COLO668 (cell line): Measurements from ENCODE around the gene CDHR5.

Experiments used
- DNase-seq: peaks from one replicate; lab custom pipeline; 2025; ENCODE audit not compliant: unreplicated experiment; lab: John Stamatoyannopoulos, UW

The CDHR5 gene

DNA sequence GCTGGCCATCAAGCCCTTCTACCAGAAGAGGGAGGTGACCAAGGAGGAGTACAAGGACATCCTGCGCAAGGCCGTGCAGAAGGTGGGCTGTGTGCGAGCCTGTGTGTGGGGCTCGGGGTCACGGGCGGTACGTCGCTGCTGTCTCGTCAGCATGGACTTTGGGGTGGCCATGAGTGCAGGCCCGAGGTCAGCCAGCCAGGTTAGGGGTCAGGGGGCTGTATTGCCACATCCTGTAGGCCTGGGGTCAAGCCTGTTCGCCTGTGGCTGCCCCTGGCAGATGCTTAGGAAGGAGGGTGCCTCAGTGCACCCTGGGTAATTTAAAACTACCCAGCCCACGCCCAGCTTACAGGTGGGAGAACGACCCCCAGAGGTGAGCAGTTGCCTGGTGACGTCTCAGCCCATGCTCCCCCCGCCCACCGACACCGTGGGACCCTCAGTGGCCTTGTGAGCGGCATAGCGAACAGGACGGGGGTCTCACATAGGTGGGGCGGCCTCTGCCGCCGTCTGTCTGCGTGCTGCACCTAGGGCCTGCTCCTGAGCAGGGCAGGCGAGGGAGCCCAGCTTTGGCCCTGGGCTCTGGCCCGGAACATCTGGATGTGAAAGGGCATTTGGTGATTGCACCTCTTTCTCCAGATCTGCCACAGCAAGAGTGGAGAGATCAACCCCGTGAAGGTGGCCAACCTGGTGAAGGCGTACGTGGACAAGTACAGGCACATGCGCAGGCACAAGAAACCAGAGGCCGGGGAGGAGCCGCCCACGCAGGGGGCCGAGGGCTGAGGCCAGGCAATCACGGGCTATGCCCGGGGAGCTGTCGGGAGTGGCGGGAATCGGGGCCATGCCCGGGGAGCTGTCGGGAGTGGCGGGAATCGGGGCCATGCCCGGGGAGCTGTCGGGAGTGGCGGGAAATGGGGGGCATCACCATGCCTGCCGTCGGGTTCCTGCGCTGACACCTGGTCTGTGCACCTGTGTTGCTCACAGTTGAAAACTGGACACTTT lies 13.5 kb downstream of the CDHR5 start:
- no peak for DNase-seq

DNA sequence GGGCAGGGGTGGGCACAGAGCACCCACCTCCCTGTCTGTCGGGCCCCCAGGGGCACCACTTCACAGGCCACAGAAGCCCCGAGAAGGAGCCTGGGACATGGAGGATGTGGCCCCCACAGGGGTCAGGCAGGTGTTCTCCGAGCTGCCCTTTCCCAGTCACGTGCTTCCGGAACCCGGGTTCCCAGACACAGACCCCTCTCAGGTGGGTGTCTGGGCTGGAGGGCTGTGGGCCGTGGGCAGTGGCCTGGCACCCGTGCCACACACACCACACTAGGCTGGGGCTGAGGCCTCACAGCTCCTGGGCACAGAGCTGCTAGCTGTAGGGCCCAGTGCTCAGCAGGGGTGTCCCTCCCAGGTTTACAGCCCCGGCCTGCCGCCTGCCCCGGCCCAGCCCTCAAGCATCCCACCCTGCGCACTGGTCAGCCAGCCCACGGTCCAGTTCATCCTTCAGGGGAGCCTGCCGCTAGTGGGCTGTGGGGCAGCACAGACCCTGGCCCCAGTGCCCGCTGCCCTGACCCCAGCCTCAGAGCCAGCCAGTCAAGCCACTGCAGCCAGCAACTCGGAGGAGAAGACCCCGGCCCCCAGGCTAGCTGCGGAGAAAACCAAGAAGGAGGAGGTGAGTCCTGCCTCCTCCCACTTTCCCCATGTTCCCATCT lies 14.5 kb downstream of the CDHR5 start:
- no peak for DNase-seq

- DNase-seq, result no peak
These were observed 15.4 kb downstream of the CDHR5 start for GRCh38 chr11:609341-609811.

DNA sequence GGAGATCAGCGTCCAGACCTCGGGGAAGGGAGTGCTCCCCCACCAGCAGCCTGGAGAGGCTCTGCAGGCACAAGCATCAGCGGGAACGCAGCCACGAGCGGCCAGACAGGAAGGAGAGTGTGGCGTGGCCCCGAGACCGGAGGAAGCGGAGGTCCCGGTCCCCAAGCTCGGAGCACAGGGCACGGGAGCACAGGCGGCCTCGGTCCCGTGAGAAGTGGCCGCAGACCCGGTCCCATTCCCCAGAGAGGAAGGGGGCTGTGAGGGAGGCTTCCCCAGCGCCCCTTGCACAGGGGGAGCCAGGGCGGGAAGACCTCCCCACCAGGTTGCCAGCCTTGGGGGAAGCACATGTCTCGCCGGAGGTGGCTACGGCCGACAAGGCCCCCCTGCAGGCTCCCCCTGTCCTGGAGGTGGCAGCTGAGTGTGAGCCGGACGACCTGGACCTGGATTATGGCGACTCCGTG lies 15.9 kb downstream of the CDHR5 start:
- no peak for DNase-seq

GRCh38 chr11:607971-608659 lies 16.6 kb downstream of the CDHR5 start:
- DNase-seq, result no peak

DNA sequence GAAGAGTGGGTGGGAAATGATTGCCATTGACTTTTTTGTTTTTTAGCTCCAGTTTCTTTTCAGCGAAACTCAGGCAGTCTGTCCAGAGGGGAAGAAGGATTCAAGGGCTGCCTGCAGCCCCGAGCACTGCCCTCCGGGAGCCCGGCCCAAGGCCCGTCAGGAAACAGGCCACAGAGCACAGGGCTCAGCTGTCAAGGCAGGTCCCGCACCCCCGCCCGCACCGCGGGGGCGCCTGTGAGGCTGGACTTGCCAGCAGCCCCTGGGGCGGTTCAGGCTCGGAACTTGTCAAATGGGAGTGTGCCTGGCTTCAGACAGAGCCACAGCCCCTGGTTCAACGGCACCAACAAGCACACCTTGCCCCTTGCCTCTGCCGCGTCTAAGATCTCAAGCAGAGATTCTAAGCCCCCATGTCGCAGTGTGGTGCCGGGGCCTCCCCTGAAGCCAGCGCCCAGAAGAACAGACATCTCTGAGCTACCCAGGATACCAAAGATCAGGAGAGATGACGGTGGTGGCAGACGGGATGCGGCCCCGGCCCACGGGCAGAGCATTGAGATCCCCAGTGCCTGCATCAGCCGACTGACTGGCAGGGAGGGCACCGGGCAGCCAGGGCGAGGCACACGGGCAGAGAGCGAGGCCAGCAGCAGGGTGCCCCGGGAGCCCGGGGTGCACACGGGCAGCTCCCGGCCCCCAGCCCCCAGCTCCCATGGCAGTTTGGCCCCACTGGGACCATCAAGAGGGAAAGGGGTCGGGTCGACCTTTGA lies 17.6 kb downstream of the CDHR5 start:
- DNase-seq, result no peak

DNA sequence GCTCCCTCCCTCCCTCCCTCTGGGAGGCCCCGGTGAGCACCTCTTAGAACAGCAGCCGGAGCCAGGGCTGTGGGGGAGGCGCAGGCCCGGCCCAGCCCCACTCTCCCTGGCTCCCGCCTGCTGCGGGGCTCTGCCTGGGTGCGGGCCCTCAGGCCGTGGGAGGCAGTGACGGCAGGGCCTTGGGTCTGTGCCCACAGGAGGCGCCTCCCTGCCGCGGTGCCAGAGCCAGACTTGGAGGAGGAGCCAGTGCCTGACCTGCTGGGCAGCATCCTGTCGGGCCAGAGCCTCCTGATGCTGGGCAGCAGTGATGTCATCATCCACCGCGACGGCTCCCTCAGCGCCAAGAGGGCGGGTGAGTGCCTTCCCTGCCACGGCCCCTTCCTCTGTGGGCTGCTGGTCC lies 18.5 kb downstream of the CDHR5 start:
- DNase-seq, result no peak

GRCh38 chr11:605286-606129 lies 19.2 kb downstream of the CDHR5 start:
- no peak for DNase-seq

- no peak for DNase-seq
These were observed 21.6 kb downstream of the CDHR5 start for GRCh38 chr11:603154-603553.

DNA sequence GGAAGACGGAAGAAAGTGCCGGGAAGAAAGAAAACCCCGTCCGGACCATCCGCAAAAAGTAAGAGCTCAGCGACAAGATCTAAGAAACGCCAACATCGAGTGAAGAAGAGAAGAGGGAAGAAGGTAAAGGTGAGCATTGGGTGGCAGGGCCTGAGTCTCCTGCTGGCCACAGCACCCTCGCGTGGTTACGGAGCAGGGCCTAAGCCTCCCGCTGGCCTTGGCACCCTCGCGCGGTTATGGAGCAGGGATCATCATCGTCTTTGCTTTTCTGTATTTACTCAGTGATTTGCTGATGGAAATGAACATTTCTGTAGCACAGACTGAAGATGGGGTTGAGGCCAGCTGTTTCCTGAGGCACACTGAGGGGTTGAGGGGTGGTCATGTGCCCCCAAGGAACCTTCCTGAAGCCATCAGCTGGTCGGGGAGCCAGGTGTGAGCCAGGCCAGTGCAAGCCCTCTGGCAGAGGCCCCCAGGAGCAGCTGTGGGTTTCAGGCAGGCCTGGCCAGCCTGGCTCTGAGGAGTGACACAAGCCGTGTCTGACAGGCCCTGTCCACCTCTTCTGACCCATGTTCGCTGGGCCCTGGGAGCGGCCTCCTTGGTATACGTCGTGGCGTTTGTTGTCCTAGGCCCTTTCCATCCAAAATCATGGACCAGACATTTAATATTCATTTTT lies 23.0 kb downstream of the CDHR5 start:
- no peak for DNase-seq

DNA sequence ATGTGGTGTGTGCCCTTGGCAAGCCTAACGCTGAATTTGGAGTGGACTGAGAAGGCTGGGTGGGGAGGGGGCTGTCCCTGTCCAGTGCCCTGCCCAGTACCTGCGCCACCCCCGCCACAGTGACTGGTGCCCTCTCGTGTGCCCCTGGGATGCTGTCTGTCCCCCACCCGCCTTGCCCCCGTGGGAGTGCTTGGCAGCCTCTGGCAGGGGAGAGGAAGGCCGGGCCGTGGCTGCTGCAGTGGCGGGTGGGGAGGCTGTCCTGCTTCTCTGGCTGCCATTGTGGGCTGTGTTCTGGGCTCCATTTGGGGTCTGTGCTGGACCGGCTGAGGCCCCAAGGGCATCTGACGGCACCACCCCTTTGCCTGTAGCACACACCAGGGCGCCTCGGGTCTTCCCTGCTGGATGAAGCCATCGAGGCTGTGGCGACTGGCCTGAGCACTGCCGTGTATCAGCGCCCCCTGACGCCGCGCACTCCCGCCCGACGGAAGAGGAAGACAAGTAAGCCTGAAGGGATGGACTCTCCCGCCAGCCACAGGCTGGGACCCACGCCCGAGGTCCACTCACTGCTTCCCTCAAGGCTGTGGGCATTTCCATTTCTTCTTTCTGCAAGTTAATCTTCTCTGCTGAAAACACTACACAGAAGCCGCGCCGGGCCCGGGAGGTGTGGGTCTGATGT lies 26.6 kb downstream of the CDHR5 start:
- no peak for DNase-seq

DNA sequence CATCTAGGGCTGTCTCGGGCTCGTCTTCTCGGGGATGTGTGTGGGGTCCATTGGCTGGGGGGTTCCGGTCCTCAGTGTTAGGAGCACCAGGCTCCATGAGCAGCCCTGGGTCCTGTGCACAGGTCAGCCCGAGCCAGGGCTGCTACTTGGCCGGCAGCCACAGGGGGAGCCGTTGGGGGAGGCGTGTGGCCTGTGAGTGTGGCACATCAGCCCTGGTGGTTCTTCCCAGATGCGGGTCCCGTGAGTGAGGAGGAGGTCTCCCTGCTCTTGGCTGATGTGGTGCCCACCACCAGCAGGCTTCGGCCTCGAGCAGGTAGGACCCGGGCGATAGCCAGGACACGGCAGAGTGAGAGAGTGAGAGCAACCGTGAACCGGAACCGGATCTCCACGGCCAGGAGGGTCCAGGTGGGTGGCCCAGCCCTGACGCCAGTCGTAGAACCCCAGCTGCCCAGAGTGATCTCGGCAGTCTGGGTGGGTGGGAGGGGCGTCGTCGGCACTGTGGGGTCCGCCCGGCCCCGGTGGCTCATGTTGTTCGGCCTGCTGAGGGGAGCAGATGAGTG lies 27.5 kb downstream of the CDHR5 start:
- no peak for DNase-seq

DNA sequence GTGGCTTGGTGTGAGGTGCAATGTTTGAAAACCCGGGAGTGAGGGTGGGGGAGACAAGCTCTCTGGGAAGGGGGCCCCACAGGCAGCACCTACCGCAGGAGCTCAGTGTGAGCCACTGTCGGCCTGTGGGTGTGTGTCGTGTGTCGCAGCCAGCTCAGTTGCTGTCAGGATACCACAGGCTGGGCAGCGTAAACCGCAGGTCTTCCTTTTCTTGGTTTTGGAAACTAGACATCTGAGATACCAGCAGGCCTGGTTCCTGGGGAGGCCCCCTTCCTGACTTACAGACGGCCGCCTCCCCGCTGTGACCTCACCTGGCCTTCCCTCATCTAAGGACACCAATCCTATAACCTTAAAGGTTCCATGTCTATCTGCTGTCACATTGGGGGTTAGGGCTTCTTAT lies 28.4 kb downstream of the CDHR5 start:
- DNase-seq, result no peak

- DNase-seq, result no peak
These were observed 29.4 kb downstream of the CDHR5 start for GRCh38 chr11:595400-595799.

GRCh38 chr11:593347-593746 lies 31.4 kb downstream of the CDHR5 start:
- DNase-seq, result no peak

- no peak for DNase-seq
These were observed 31.8 kb downstream of the CDHR5 start for GRCh38 chr11:592918-593317.

DNA sequence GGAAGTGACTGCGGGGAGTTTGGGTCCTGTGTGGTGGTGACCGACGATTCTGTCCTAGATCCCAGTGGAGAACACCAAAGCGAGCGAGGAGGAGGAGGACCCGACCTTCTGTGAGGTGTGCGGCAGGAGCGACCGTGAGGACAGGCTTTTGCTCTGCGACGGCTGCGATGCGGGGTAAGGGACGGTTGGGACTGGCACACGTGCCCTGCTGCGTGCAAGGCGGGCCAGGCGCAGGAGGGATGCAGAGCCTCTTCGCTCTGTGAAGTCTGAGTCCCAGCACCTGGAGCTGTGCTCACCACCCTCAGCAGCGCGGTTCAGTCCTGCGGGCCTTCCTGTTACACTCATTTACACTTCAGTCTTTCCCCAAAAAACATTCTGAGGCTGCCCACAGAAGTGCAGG lies 32.3 kb downstream of the CDHR5 start:
- DNase-seq, result no peak

GRCh38 chr11:590997-591396 lies 33.8 kb downstream of the CDHR5 start:
- DNase-seq, result no peak
